SK-N-SH (cell line): ENCODE results near the gene ALKBH8. TPM values are rescaled to one million over a fixed set of nuclear protein-coding genes. Genes with fewer than 3 reads are reported as not detected.

Experiments used
- CTCF ChIA-PET: fragments of 300-600, 350-600 bp; formaldehyde crosslinking; extraction: SDS; loops from one replicate; lab custom pipeline; 2021; lab: Yijun Ruan, JAX
- POLR2A ChIA-PET: fragments of 350-600 bp; sonication (Branson Sonifier 250); formaldehyde crosslinking; extraction: SDS; loops from one replicate; lab custom pipeline; 2020; ENCODE audit warnings: antibody characterized with exemption, inconsistent platforms; lab: Yijun Ruan, JAX
- DNase-seq: peaks from one replicate; pipeline ENCODE4 v3.0.0; 2012
- H2AFZ ChIP-seq: fragments of 200-600 bp; sonication (generic); 2 replicates; pipeline ENCODE4 v1.8.1; 2016; ENCODE audit warnings: antibody characterized with exemption, mild to moderate bottlenecking, low read depth
- H3F3A ChIP-seq: fragments of 200-600 bp; sonication (generic); replicated peaks from 2 replicates; pipeline ENCODE3; 2016; ENCODE audit warnings: antibody characterized with exemption, mild to moderate bottlenecking; ENCODE audit not compliant: insufficient read depth
- H3K27ac ChIP-seq, 2 experiments: fragments of 200-500 bp in 1 of 2; fragments of 200-600 bp in 1 of 2; sonication (Bioruptor generic) in 1 of 2; sonication (generic), shearing (Covaris generic) in 1 of 2; 2 replicates each; pipeline versions ENCODE4 v1.5.1 to v1.6.1; 2014 to 2016; ENCODE audit warnings: low read depth in 2 of 2, inconsistent platforms in 1 of 2, low read length in 1 of 2, mild to moderate bottlenecking in 1 of 2, mixed read lengths in 1 of 2
- H3K27me3 ChIP-seq: fragments of 200-600 bp; sonication (generic), shearing (Covaris generic); 2 replicates; pipeline ENCODE4 v1.6.1; 2016; ENCODE audit warnings: mixed run types; ENCODE audit not compliant: insufficient read depth
- H3K36me3 ChIP-seq, 2 experiments: fragments of 200-500 bp in 1 of 2; fragments of 200-600 bp in 1 of 2; sonication (Bioruptor generic) in 1 of 2; sonication (generic) in 1 of 2; replicated peaks in 1 of 2; 2 replicates each; pipeline versions ENCODE3 to v1.5.1; 2014 to 2016; ENCODE audit warnings: low read length in 1 of 2, mild to moderate bottlenecking in 1 of 2; ENCODE audit not compliant: insufficient read depth in 2 of 2, control insufficient read depth in 1 of 2
- H3K4me1 ChIP-seq, 2 experiments: fragments of 200-500 bp in 1 of 2; fragments of 200-600 bp in 1 of 2; sonication (Bioruptor generic) in 1 of 2; sonication (generic), shearing (Covaris generic) in 1 of 2; 2 replicates each; pipeline versions ENCODE4 v1.5.1 to v1.6.1; 2014 to 2016; ENCODE audit warnings: low read depth in 1 of 2, low read length in 1 of 2, mixed run types in 1 of 2; ENCODE audit not compliant: insufficient read depth in 2 of 2, control insufficient read depth in 1 of 2
- H3K4me2 ChIP-seq: fragments of 200-600 bp; sonication (generic), shearing (Covaris generic); 2 replicates; pipeline ENCODE4 v1.6.1; 2017; ENCODE audit warnings: mixed run types
- H3K4me3 ChIP-seq, 2 experiments: fragments of 200-500 bp in 1 of 2; fragments of 200-600 bp in 1 of 2; sonication (Bioruptor generic) in 1 of 2; sonication (generic), shearing (Covaris generic) in 1 of 2; 2 replicates each; pipeline versions ENCODE4 v1.5.1 to v1.8.1; 2014 to 2016; ENCODE audit warnings: low read depth in 2 of 2, inconsistent platforms in 1 of 2, low read length in 1 of 2, mild to moderate bottlenecking in 1 of 2, mixed read lengths in 1 of 2, moderate library complexity in 1 of 2
- H3K79me2 ChIP-seq: fragments of 200-600 bp; sonication (generic); 2 replicates; pipeline ENCODE4 v1.8.1; 2017; ENCODE audit warnings: mild to moderate bottlenecking; ENCODE audit not compliant: insufficient read depth
- H3K9ac ChIP-seq: fragments of 200-600 bp; sonication (generic); 2 replicates; pipeline ENCODE4 v1.6.1; 2017; ENCODE audit warnings: mixed run types
- H3K9me2 ChIP-seq: fragments of 200-600 bp; sonication (generic); 2 replicates; pipeline ENCODE4 v1.6.1; 2017; ENCODE audit warnings: mixed run types
- H3K9me3 ChIP-seq: fragments of 200-600 bp; sonication (generic); 2 replicates; pipeline ENCODE4 v1.6.1; 2017; ENCODE audit warnings: mixed run types, mild to moderate bottlenecking, moderate library complexity
- H4K20me1 ChIP-seq: fragments of 200-600 bp; sonication (generic); 2 replicates; pipeline ENCODE4 v1.6.1; 2017; ENCODE audit warnings: mild to moderate bottlenecking, mixed run types; ENCODE audit not compliant: insufficient read depth
- CHD2 ChIP-seq: fragments of 150-350 bp; IDR thresholded peaks from 2 replicates; pipeline ENCODE4 v1.6.1; 2018; ENCODE audit warnings: low read length; ENCODE audit not compliant: partially characterized antibody
- FOXM1 ChIP-seq: IDR thresholded peaks from 2 replicates; pipeline ENCODE4 v1.4.0; 2012; ENCODE audit warnings: low read depth, mild to moderate bottlenecking
- GABPA ChIP-seq: IDR thresholded peaks from 2 replicates; pipeline ENCODE4 v1.4.0; 2012; ENCODE audit warnings: low read depth, mild to moderate bottlenecking
- POLR2AphosphoS5 ChIP-seq: IDR thresholded peaks from 2 replicates; pipeline ENCODE4 v1.6.1; 2012; ENCODE audit warnings: low read depth, low read length
- RAD21 ChIP-seq: IDR thresholded peaks from 2 replicates; pipeline ENCODE4 v1.6.1; 2012; ENCODE audit warnings: mild to moderate bottlenecking, low read length
- RCOR1 ChIP-seq: fragments of 150-350 bp; IDR thresholded peaks from 2 replicates; pipeline ENCODE4 v1.6.1; 2017; ENCODE audit warnings: antibody characterized with exemption, low read length
- SIN3A ChIP-seq: IDR thresholded peaks from 2 replicates; pipeline ENCODE4 v1.6.1; 2012; ENCODE audit warnings: low read depth, mild to moderate bottlenecking, low read length, moderate library complexity, borderline replicate concordance
- SMC3 ChIP-seq: IDR thresholded peaks from 2 replicates; pipeline ENCODE4 v1.6.1; 2012; ENCODE audit warnings: low read depth, low read length, improper control_type of control experiment
- TCF12 ChIP-seq: IDR thresholded peaks from 2 replicates; pipeline ENCODE4 v1.4.0; 2012
- YY1 ChIP-seq: IDR thresholded peaks from 2 replicates; pipeline ENCODE4 v1.4.0; 2012; ENCODE audit warnings: low read depth, mild to moderate bottlenecking
- WGBS: methylation state at CpG from one replicate; pipeline ENCODE4 v1.1.6; 2017; ENCODE audit warnings: low lambda C conversion rate; 5-methylcytosine and 5-hydroxymethylcytosine counted together
- polyA plus RNA-seq, 3 experiments: library from polyadenylated mRNA; depleted of rRNA; stranded (reverse); fragments of >200 nt; gene quantifications; 2 replicates each; pipeline ENCODE4 v1.2.3, GENCODE V29; 2012
- TF ChIP-seq, protein P1 (sequence below): IDR thresholded peaks from 2 replicates; pipeline ENCODE4 v1.6.1; 2012; ENCODE audit warnings: mild to moderate bottlenecking, low read depth, low read length, moderate library complexity
- TF ChIP-seq, protein P2 (sequence below): IDR thresholded peaks from 2 replicates; pipeline ENCODE4 v1.4.0; 2012; ENCODE audit warnings: low read depth, borderline replicate concordance
- TF ChIP-seq, protein P3 (sequence below): IDR thresholded peaks from 2 replicates; pipeline ENCODE4 v1.4.0; 2012; ENCODE audit warnings: low read depth

The ALKBH8 gene
- polyA plus RNA-seq, 1 of the 3 experiments (the other 2 are of a cell fraction), result 2.4 TPM

DNA sequence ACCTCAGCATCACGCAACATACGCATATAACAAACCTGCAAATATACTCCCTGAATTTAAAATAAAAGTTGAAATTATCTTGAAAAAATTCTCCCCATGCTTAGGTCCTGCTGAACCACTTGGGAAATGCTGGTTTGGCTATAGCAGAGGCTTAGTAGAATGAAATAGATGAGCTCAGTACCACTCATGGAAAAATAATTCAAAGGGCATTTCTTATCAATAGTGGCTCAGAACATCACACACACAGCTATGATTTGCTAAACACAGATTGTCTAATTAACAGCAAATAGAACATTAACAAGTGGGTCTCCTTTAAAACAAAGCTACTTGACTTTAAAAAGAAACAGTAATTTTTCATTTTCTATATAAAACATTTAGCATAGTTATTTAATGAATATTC, 46.9 kb upstream of the ALKBH8 start (continued):
- TF ChIP-seq, protein P1, sequence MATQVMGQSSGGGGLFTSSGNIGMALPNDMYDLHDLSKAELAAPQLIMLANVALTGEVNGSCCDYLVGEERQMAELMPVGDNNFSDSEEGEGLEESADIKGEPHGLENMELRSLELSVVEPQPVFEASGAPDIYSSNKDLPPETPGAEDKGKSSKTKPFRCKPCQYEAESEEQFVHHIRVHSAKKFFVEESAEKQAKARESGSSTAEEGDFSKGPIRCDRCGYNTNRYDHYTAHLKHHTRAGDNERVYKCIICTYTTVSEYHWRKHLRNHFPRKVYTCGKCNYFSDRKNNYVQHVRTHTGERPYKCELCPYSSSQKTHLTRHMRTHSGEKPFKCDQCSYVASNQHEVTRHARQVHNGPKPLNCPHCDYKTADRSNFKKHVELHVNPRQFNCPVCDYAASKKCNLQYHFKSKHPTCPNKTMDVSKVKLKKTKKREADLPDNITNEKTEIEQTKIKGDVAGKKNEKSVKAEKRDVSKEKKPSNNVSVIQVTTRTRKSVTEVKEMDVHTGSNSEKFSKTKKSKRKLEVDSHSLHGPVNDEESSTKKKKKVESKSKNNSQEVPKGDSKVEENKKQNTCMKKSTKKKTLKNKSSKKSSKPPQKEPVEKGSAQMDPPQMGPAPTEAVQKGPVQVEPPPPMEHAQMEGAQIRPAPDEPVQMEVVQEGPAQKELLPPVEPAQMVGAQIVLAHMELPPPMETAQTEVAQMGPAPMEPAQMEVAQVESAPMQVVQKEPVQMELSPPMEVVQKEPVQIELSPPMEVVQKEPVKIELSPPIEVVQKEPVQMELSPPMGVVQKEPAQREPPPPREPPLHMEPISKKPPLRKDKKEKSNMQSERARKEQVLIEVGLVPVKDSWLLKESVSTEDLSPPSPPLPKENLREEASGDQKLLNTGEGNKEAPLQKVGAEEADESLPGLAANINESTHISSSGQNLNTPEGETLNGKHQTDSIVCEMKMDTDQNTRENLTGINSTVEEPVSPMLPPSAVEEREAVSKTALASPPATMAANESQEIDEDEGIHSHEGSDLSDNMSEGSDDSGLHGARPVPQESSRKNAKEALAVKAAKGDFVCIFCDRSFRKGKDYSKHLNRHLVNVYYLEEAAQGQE, result no peak
- TF ChIP-seq GABPA (no peak), FOXM1 (no peak), RCOR1 (no peak), TCF12 (no peak), CHD2 (no peak), RAD21 (no peak), SMC3 (no peak), SIN3A (no peak), YY1 (no peak), POLR2AphosphoS5 (no peak)
- TF ChIP-seq, all 33 proteins: peak for 0

DNA sequence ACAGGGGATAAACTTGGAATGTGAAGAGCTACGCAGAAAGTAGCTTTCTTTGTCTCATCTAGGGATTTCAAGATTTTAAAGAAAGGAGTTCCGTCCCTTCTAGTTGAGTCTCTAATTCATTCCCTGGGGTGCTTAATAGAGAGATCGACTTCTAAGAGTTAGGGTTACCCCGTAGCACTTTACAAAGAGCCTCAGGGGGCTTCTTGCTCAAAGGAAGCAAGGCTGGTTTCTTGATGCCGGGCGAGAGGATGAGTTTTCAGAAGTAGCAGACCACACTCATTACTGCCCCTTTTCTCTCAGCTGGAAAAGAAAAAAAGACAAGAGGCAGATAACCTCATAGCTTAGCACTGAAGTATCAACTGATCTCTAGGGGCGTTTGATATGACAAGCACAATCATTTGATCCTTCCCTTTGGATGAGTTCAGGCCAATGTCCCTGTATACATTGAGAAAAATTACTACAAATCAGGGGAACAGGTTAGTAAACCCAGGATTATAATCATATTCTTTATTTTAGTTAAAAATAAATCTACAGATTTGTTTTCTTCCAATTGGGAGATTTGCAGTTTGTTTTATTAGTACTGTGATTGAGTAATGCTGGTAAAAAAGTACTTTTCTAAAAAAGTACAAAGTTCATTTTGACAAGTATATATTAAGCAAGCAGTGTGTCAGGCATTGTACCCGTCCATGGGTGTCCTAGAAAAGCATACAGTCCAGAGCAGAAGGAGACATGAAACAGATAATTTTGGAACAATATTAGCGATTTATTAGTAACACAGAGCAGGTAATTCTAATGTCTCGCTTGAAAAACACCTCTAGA, 44.1 kb upstream of the ALKBH8 start:
- Histone ChIP-seq H3K9me3 (no peaks in the 10 kb centered on the region), H3K4me3 (no peak overlapping the region), H3K9me2 (no peaks in the 10 kb centered on the region), H2AFZ (no peak overlapping the region), H3F3A (no peaks in the 10 kb centered on the region), H3K9ac (no peak overlapping the region), H3K79me2 (no peaks in the 10 kb centered on the region), H3K27me3 (peaks cover 37% of the 10 kb centered on the region; the same call in 1 of the 2 replicates), H3K27ac (no peak overlapping the region), H4K20me1 (no peaks in the 10 kb centered on the region), H3K4me2 (no peak overlapping the region), H3K36me3 (no peaks in the 10 kb centered on the region), H3K4me1 (no peaks in the 10 kb centered on the region)
- ChIA-PET POLR2A (no interaction called here), CTCF (interaction anchor here (0.9 to 1.2 kb wide), 3 partner anchors 10 to 162 kb away, joined by 3 read pairs; no protein-coding TSS in a partner anchor)
- no peak for DNase-seq
- WGBS, result 9% methylated on average over 10 of the region's 10 CpGs
- TF ChIP-seq, protein P2, sequence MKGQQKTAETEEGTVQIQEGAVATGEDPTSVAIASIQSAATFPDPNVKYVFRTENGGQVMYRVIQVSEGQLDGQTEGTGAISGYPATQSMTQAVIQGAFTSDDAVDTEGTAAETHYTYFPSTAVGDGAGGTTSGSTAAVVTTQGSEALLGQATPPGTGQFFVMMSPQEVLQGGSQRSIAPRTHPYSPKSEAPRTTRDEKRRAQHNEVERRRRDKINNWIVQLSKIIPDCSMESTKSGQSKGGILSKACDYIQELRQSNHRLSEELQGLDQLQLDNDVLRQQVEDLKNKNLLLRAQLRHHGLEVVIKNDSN, result no peak
- no peak for TF ChIP-seq FOXM1
- TF ChIP-seq, protein P3, sequence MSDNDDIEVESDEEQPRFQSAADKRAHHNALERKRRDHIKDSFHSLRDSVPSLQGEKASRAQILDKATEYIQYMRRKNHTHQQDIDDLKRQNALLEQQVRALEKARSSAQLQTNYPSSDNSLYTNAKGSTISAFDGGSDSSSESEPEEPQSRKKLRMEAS, result no peak
- TF ChIP-seq TCF12, result no peak
